ENCODE measurements around the gene AFAP1L2. TPM values are rescaled to one million over a fixed set of nuclear protein-coding genes. Genes with fewer than 3 reads are reported as not detected.

Gene AFAP1L2
- polyA plus RNA-seq, 1 experiment = 0.07 TPM

DNA sequence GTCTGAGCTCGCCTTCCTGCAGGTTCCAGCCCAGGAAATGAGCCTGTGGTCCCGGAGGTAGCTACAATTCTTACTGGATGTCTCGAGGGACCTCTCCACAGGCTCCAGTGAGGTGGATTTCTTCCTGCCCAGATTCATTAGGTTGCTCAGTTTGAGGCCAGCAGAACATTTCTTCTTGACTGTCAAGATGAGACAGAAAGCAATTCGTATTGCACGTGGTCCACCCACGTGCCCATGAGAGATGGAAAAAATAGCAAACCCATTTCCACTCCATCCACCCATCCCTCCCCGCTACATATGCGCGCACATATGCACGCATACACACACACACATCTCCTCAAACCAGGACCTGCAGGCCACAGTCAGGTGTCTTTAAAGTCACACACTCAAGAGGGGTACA, 96.6 kb downstream of the AFAP1L2 start:
- TF ChIP-seq CTCF (IDR thresholded peaks at IDR 0.05; ENCODE audit: low read depth, low read length) = no peak
- no peak overlapping the region for H3K27ac ChIP-seq (ENCODE audit: low read depth, low read length)
- H3K9me3 ChIP-seq (ENCODE audit: control insufficient read depth, insufficient read depth, low read length) = no peaks in the 10 kb centered on the region; the same call in 1 of the 2 replicates
- ChIA-PET CTCF (interaction anchor here (1.1 kb wide), 1 partner anchor 129 kb away, joined by 4 read pairs; no protein-coding TSS in a partner anchor), POLR2A (no interaction called here)
- no peak overlapping the region for H3K4me3 ChIP-seq (ENCODE audit: low read depth, low read length)
- H3K27me3 ChIP-seq (ENCODE audit: control insufficient read depth, insufficient read depth, low read length) = peaks cover 20% of the 10 kb centered on the region
- no peak for DNase-seq (ENCODE audit: low read depth, low spot score)

DNA sequence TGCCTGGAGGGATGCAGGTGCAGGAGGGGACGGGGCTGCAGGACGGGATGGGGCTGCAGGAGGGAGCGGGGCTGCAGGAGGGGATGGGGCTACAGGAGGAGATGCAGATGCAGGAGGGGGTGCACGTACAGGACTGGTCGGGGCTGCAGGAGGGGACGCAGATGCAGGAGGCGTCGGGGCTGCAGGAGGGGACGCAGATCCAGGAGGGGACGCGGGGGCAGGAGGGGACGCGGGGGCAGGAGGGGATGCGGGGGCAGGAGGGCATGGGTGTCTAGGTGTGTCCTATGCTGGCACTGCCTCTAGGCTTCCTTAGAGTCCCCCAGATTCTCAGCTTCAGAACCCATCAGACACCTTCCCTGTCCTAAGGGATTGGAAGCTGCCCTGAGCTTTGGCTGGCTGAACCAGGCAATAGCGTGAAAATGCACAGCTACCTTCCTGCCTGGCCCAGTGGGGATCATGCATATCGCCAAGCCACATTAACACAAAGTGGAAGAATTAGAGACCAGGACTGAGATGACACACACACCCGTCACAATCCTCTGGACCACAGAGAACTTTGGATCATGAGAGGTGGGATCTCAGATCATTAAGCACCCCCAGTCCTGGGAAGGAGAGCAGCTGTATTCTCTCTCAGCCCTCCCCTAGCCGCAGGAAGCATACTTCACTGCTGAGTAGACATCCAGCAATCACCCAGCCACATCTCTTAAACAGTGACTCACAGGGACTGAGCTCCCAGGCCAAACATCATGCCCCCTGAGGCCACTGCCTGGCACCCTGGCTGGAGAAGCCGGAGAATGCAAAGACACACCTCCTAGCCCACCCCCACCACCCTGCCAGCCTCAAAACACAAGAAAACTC, 98.0 kb downstream of the AFAP1L2 start:
- no peaks in the 10 kb centered on the region; the same call in 1 of the 2 replicates for H3K9me3 ChIP-seq (ENCODE audit: control insufficient read depth, insufficient read depth, low read length)
- CTCF ChIA-PET = interaction anchor here (0.7 to 1.4 kb wide), 3 partner anchors 34 to 152 kb away, joined by 4 to 6 read pairs (median 6); no protein-coding TSS in a partner anchor
- DNase-seq (ENCODE audit: low read depth, low spot score) = peak; percentile 59
- no peak overlapping the region for H3K4me3 ChIP-seq (ENCODE audit: low read depth, low read length)
- POLR2A ChIA-PET = interaction anchor here (1.1 to 1.5 kb wide), 2 partner anchors 51 to 515 kb away, joined by 3 to 4 read pairs; partner anchors contain the start of gene FHIP2A
- no peak for TF ChIP-seq CTCF (IDR thresholded peaks at IDR 0.05; ENCODE audit: low read depth, low read length)
- H3K27ac ChIP-seq (ENCODE audit: low read depth, low read length) = no peak overlapping the region
- peaks cover 19% of the 10 kb centered on the region for H3K27me3 ChIP-seq (ENCODE audit: control insufficient read depth, insufficient read depth, low read length)

DNA sequence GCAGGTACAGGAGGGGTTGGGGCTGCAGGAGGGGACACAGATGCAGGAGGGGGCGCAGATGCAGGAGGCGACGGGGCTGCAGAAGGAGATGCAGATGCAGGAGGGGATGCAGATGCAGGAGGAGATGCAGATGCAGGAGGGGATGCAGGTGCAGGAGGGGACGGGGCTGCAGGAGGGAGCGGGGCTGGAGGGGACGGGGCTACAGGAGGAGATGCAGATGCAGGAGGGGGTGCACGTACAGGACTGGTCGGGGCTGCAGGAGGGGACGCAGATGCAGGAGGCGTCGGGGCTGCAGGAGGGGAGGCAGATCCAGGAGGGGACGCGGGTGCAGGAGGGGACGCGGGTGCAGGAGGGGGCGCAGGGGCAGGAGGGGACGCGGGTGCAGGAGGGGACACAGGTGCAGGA, 98.8 kb downstream of the AFAP1L2 start:
- Histone ChIP-seq H3K4me3 (ENCODE audit: low read depth, low read length) (no peak overlapping the region), H3K27me3 (ENCODE audit: control insufficient read depth, insufficient read depth, low read length) (peaks cover 14% of the 10 kb centered on the region), H3K9me3 (ENCODE audit: control insufficient read depth, insufficient read depth, low read length) (no peaks in the 10 kb centered on the region; the same call in 1 of the 2 replicates), H3K27ac (ENCODE audit: low read depth, low read length) (no peak overlapping the region)
- TF ChIP-seq CTCF (IDR thresholded peaks at IDR 0.05; ENCODE audit: low read depth, low read length) = no peak
- DNase-seq (ENCODE audit: low read depth, low spot score) = no peak
- ChIA-PET POLR2A (no interaction called here), CTCF (interaction anchor here (0.8 to 3.1 kb wide), 2 partner anchors 19 to 128 kb away, joined by 5 to 12 read pairs; no protein-coding TSS in a partner anchor)

DNA sequence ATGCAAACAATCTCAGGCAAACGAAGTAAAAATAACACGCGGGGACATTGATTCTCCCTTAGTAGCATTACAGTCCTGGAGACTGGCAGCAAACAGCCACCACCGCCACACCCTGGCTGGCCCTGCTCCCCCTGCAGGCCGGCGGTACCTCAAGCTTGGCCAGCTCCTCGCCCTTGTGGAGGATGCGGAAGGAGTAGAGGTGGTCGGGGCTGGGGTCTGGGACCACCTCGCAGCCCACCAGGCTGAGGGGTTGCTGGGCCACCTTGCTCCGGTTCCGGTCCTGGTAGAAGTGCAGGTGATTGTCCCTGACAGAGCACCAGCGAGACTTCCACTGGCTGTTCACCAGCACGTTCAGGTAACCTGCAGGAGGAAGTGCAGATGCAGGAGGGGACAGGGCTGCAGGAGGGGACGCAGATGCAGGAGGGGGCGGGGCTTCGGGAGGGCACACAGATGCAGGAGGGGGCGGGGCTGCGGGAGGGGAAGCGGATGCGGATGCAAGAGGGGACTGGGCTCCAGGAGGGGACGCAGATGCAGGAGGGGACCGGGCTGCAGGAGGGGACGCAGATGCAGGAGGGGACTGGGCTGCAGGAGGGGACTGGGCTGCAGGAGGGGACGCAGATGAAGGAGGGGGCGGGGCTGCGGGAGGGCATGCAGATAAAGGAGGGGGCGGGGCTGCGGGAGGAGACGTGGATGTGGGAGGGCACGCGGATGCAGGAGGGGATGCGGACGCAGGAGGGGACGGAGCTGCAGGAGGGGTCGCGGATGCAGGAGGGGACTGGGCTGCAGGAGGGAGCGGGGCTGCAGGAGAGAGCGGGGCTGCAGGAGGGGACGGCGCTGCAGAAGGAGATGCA, 99.5 kb downstream of the AFAP1L2 start:
- POLR2A ChIA-PET = interaction anchor here (1.3 kb wide), 1 partner anchor 33 kb away, joined by 7 read pairs; no protein-coding TSS in a partner anchor
- no peak for DNase-seq (ENCODE audit: low read depth, low spot score)
- CTCF ChIA-PET = interaction anchor here (0.5 to 3.1 kb wide), 57 partner anchors 8 to 826 kb away, joined by 3 to 27 read pairs (median 4); partner anchors contain the start of gene FHIP2A

More for the DNA sequence above, 99.5 kb downstream of the AFAP1L2 start:
- peak; percentile 68 for TF ChIP-seq CTCF (IDR thresholded peaks at IDR 0.05; ENCODE audit: low read depth, low read length)
- H3K27ac ChIP-seq (ENCODE audit: low read depth, low read length) = peak overlapping the region; percentile 57
- H3K9me3 ChIP-seq (ENCODE audit: control insufficient read depth, insufficient read depth, low read length) = no peaks in the 10 kb centered on the region; the same call in 1 of the 2 replicates
- H3K4me3 ChIP-seq (ENCODE audit: low read depth, low read length) = peak overlapping the region; percentile 44
- peaks cover 14% of the 10 kb centered on the region for H3K27me3 ChIP-seq (ENCODE audit: control insufficient read depth, insufficient read depth, low read length)

Data from AG04450 (cell line).